ENCODE results near the gene NFIA. TPM values are rescaled to one million over a fixed set of nuclear protein-coding genes. Genes with fewer than 3 reads are reported as not detected.

NFIA gene
- total RNA-seq, 4 donors from 2014 or later = 68.2 to 172 (median 101) TPM

- TF ChIP-seq CTCF (IDR thresholded peaks at IDR 0.05; ENCODE audit: low read depth) = no peak
Observed at GRCh38 chr1:61316493-61316892, 234.1 kb downstream of the NFIA start.

- TF ChIP-seq CTCF (IDR thresholded peaks at IDR 0.05; ENCODE audit: low read depth) = no peak
Observed at GRCh38 chr1:61318319-61319125, 236.2 kb downstream of the NFIA start.

GRCh38 chr1:61320575-61320974 is 238.2 kb downstream of the NFIA start:
- TF ChIP-seq CTCF (IDR thresholded peaks at IDR 0.05; ENCODE audit: low read depth) = no peak

- TF ChIP-seq CTCF (IDR thresholded peaks at IDR 0.05; ENCODE audit: low read depth) = no peak
Observed at GRCh38 chr1:61322008-61322744, 239.8 kb downstream of the NFIA start.

- TF ChIP-seq CTCF (IDR thresholded peaks at IDR 0.05; ENCODE audit: low read depth) = no peak
Observed at GRCh38 chr1:61322769-61323168, 240.4 kb downstream of the NFIA start.

GRCh38 chr1:61323681-61324328 is 241.4 kb downstream of the NFIA start:
- no peak for TF ChIP-seq CTCF (IDR thresholded peaks at IDR 0.05; ENCODE audit: low read depth)

GRCh38 chr1:61326713-61327112 is 244.4 kb downstream of the NFIA start:
- TF ChIP-seq CTCF (IDR thresholded peaks at IDR 0.05; ENCODE audit: low read depth) = no peak

All from subcutaneous adipose tissue (tissue), 4 donors.